NAMALWA (cell line): Measurements from ENCODE around the gene TMEM100.
A peak's percentile ranks its signal among the peaks of the same experiment; 100 is the strongest.

Source experiments
- DNase-seq: peaks from one replicate; pipeline ENCODE4 v3.0.0-alpha.2; 2015; ENCODE audit warnings: low spot score

Gene TMEM100

DNA sequence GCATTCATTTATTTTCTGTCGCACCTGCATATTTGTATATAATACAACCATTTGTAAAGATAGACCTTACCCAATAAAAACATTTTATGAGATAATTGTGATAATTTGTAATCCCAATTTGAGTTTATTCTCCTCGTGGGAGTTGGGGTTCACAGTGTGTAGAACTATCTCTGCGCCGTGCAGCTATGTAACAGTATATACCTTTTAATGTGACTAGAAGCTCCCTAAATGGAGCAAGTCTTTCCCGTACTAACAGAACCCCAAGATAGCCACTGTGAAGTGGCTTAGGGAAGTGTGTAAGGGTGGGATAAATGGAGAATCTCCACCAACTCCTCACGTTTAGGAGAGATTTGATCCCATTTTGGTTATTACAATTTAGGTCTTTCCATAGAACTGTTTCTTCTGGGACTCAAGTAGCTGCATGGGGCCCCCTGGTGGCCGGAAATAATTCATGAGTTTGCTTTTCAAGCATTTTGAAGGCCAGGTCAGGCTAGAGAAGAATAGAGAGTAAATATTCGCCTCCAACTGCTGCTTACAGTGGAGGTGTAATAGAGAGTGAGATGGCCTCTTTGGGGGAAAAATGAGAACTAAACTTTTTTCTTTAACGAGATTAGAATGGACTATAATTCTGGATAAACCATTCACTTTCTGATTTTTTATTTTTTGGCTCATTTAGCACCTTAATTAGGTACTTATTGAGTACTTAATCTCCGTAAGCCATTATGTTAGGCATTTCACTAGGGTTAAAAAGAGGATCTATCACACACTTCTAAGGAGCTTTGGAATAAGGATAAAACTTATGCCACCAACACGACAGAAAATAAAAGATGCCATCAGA lies 4.5 kb downstream of the TMEM100 start:
- peak; percentile 86 for DNase-seq

DNA sequence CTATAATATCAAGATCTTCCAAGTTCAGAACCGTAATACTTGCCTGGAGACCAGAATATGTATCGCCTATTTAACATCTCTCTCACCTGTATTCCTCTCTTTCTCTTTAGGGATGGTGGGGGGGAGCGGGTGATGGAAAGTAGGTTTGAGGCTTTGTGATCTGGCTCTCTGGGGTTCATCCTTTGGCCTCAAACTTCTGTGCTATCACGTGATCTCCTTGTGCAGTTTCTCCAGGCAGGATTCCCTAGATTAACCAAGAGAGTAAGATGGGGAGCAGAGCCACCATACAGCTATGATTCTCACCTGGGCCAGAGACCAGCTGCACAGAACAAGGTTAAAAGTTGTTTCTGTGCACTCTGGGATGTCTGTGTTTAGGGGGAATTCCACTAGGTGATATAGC lies 5.2 kb downstream of the TMEM100 start:
- DNase-seq = no peak

DNA sequence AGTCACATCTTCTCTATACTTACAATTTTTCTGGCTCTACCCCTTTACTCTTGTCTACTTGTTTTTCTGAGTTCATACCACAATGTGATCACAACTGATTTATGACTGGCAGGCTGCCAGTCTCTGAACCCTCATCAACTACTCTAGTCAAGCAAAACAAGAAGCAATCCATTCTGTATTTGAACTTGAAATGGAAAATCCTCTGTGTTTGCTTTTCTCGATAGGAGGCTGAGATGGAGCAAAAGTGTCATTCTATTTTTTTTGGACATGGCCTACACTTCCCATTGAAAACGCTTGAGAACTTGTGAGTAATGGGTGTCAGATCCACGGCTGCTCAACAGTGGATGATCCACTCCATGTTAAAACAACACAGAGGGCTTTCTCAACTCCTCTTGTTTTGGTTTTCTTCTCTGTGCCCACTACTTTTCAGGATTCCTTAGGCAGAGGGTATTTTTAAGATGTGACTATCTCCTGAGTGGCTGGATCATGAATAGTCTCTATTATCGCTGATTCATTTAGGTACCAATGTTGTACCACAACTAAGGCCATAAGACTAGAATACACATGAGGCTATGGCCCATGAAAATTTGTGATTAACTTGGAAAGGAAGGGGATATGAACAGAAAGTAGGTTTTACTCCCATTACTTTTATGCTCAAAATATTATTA lies 11.7 kb downstream of the TMEM100 start:
- DNase-seq = no peak

- DNase-seq = no peak
Observed at GRCh38 chr17:55710410-55710809, 12.3 kb downstream of the TMEM100 start.

- no peak for DNase-seq
Observed at GRCh38 chr17:55709984-55710383, 12.7 kb downstream of the TMEM100 start.

DNA sequence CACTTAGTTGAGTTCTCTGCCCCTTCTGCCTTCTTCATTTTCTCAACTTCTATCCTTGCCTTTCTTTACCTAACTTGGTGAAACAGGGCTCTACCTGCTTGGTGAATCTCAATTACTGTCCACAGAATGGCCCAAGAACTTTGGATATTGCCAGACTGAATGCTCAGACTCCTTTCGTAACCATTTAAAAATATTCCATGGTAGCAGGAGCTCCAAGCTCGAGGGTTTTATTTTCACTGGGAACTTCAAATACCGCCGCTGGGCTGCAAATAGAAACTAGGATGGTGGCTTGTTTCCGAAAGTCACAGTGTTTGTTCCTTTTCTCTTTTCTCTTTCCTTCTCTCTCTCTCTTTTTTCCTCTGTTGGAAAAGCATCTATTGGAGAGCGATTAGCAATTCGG lies 13.2 kb downstream of the TMEM100 start:
- DNase-seq = no peak

DNA sequence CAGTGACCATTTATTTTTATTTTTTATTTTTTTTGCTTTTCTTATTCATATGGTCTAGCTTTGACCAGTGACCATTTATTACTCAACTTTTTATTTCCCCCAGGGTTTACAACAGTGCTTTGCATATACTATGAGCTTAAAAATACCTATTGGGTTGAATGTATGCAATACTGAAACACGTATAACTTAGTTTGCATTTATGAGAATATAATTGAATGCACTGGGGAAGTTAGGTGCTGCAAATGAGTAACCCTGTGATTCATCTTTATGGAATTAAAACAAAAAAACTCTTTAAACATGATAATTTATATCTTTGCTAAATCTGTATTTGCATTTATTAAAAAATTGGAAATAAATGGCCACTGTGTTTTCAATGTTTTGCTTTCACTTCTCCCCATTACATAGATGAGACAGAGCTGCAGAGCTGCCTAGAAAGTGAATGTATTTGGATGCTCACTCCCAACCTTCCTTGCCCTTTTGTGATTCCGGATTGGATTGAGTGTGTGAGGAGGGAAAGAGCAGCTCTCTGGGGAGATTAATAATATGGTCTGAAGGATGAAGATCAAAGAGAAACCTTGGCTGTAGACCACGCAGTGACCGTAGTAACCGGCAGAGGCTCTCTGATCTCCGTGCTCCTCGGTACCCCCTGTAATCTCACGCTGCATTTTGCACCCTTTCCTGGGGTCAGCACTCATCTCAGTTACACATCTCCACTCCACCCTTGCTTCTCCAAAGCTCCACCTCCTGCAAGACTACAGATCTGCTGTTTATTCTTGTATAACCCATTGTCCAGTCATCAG lies 14.3 kb downstream of the TMEM100 start:
- DNase-seq = no peak

GRCh38 chr17:55706808-55707773 lies 15.6 kb downstream of the TMEM100 start:
- DNase-seq = no peak

GRCh38 chr17:55705847-55706246 lies 16.8 kb downstream of the TMEM100 start:
- no peak for DNase-seq

GRCh38 chr17:55704401-55704800 lies 18.3 kb downstream of the TMEM100 start:
- DNase-seq = no peak

DNA sequence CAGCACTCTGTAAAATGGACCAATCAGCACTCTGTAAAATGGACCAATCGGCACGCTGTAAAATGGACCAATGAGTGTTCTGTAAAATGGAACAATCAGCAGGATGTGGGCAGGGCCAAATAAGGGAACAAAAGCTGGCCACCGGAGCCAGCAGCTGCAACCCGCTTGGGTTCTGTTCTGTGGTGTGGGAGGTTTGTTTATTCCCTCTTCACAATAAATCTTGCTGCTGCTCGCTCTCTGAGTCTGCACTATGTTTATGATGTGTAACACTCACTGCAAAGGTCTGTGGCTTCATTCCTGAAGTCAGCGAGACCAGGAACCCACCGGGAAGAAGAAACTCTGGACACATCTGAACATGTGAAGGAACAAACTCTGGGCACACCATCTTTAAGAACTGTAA lies 20.5 kb downstream of the TMEM100 start:
- DNase-seq = peak; percentile 7

GRCh38 chr17:55699181-55699860 lies 23.3 kb downstream of the TMEM100 start:
- DNase-seq = no peak

GRCh38 chr17:55694286-55694910 lies 28.3 kb downstream of the TMEM100 start:
- DNase-seq = no peak

DNA sequence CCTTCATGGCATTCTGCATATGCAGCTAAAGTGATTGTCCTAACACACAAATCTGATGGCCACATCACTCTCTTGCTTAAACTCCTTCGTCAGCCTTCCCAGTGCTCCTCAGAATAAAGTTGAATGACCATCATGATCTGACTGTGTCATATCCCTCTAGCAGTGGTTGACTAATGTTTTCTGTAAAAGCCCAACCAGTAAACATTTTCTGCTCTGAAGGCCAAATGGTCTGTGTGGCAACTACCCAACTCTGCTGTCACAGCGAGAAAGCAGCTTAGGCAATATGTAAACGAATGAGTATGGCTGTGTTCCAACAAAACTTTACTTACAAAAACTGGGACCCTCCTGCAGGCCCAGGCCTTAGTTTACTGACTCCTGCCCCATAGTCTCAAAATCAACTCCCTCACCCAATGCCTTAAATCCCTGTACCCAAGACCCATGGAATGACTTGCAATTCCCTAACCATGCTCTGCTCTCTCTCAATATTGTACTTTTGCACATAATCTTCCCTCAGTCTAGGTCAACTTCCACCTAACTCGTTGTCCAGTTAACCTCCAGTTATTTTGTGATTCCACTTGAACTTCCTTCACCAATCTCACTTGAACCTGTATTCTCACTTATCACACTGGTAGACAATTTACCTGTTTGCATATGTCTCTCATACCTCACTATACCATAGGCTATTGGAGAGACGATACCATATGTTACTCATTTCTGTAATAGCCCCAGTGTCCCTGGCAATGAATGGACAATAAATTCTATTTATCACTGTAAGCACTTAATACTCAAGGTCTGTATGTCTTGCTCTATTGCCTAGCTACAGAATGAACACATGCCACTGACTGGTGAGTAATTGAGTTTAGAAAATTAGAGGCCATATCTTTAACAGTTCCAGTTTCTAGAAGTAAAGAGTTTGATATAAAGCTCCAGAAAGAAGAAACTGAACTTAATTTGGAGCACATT lies 29.1 kb downstream of the TMEM100 start:
- no peak for DNase-seq

DNA sequence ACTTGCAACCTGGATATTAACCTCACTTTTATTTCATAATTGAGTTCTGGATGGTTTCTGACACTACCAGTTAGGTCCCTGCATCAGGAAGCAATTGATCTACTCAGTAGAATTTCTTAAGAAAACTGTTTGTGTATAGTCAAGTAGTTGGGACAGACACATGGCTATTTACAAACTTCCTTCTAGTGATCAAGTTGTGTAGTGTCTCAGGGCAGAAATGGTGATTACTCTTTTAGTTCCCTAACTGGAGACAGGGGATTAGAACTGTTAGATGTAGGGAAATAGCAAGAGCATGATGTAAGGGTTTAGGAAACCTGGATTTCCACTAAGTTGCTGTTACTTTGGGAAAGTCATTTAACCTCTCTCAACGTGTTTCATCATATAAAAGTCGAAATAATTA lies 30.4 kb downstream of the TMEM100 start:
- DNase-seq = no peak

GRCh38 chr17:55691666-55692065 lies 31.0 kb downstream of the TMEM100 start:
- no peak for DNase-seq

DNA sequence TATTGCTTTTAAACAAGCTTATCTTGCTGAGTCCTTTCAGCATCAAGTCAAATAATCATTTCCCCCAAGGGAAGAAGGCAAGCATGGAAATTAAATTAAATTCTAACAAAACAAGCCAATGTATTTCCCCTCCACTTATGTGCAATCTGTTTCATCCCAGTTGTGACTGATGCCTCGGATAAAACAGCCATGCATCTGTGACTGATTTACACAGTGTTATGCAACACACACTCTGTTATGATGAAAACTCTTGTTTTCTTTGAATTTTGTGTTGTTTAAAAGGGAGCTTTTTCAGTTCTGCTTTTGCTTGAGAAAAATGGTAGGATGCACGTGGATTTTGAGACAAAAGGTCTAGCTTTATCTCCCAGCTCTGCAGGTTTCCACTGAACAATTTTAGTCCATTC lies 32.6 kb downstream of the TMEM100 start:
- DNase-seq = peak; percentile 21

DNA sequence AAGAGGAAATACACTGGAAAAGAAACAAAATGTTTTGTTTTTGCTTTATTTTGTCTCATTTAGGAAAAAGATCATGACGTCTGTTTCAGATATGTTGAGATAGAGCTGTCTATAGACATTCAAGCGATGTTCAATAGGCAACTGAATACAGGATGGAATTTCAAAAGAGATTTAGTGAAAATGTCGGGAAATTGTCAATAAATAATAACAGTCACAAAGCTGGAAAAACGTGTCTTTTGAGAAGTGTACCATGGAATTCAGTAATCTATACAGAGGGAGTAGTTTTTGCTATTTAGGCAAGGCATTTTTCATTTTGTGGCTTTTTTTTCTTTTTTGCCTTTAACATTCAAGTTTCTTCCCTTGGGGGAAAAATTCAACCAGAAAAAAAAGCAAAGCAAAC lies 33.0 kb downstream of the TMEM100 start:
- no peak for DNase-seq

DNA sequence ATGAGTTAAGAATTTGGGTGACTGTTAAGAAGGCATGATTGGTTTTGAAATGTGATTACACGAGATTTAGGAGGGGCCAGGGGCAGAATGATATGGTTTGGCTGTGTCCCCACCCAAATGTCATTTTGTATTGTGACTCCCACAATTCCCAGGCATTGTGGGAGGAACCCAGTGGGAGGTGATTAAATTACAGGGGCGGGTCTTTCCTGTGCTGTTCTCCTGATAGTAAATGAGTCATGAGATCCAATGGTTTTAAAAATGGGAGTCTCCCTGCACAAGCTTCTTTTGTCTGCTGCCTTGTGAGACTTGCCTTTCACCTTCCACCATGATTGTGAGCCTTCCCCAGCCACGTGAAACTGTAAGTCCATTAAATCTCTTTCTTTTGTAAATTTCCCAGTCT lies 34.6 kb downstream of the TMEM100 start:
- DNase-seq = no peak
